GM12872 (cell line): ENCODE data around the gene CFAP68.

Experiments used
- TF ChIP-seq, protein P1 (sequence below): IDR thresholded peaks from 3 replicates; pipeline ENCODE4 v1.5.1; 2011; ENCODE audit warnings: low read depth, mild to moderate bottlenecking, low read length, moderate library complexity; ENCODE audit not compliant: insufficient read depth

The CFAP68 gene

DNA sequence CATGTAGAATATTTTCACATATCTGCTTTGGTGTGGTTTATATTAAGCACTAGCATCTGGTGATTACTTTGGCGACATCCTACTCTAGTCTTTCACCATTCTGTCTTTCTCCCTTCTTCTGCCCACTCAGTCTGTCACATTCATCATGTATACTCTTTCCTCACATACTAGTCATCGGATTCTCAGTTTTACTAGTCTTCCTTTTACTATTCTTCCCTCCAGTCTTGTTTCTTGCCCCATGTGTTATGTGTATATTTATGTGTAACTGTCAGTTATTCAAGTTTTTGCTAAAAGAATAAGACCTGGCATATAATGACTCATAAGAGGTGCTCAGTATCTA, 53.2 kb downstream of the CFAP68 start:
- TF ChIP-seq, protein P1, sequence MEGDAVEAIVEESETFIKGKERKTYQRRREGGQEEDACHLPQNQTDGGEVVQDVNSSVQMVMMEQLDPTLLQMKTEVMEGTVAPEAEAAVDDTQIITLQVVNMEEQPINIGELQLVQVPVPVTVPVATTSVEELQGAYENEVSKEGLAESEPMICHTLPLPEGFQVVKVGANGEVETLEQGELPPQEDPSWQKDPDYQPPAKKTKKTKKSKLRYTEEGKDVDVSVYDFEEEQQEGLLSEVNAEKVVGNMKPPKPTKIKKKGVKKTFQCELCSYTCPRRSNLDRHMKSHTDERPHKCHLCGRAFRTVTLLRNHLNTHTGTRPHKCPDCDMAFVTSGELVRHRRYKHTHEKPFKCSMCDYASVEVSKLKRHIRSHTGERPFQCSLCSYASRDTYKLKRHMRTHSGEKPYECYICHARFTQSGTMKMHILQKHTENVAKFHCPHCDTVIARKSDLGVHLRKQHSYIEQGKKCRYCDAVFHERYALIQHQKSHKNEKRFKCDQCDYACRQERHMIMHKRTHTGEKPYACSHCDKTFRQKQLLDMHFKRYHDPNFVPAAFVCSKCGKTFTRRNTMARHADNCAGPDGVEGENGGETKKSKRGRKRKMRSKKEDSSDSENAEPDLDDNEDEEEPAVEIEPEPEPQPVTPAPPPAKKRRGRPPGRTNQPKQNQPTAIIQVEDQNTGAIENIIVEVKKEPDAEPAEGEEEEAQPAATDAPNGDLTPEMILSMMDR: no peak

DNA sequence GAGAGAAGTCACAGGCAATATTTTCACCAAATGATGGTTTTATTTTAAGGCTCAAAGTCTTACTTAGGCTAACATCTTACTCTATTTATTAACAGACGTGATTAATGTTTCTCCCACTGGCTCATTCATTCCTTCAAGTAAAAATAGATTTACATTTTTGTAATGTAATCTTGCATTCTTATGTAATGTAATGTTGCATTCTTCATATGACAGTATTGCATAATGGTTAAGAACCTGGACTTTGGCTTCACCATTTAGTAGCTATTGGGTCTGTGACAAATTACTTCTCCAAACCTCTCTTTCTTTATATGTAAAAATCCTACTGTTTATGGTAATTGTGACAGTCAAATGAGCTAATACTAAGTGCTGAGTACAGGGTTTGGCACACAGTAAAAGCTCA, 54.5 kb downstream of the CFAP68 start:
- TF ChIP-seq, protein P1: no peak

DNA sequence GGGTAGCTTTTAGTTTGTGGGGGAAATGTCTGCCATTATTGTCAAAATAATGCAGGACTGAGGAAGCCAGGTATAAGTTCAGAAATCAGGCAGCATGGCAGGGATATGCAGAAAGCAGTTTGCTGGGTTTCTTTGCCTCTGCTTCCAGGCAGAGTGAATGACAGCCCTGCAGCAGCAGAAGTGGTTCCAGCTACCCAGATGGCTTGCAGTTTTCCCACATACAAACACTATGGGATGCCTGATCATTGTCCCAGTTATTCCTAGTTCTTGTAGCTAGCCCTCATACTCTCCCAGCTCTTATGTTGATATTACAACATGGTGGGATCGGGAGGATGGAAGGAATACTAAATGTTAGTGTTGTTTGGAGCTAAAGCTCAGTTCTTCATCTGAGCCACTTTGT, 55.0 kb downstream of the CFAP68 start:
- TF ChIP-seq, protein P1: no peak
